Liver (tissue), 3 donors: ENCODE results near the gene A4GALT.

Experiments used
- EGR1 ChIP-seq, 2 donors: IDR thresholded peaks; 2 replicates each; pipeline ENCODE4 v1.6.1; 2016 to 2018; ENCODE audit warnings: antibody characterized with exemption in 2 of 2, low read depth in 2 of 2
- GABPA ChIP-seq, 2 donors: IDR thresholded peaks in 1 of 2; conservative IDR thresholded peaks in 1 of 2; 2 replicates each; pipeline ENCODE4 v1.6.1; 2016; ENCODE audit warnings: antibody characterized with exemption in 2 of 2, mild to moderate bottlenecking in 1 of 2, moderate library complexity in 1 of 2
- JUND ChIP-seq, 2 donors: IDR thresholded peaks; 2 replicates each; pipeline ENCODE4 v1.6.1; 2016; ENCODE audit warnings: antibody characterized with exemption in 2 of 2
- RAD21 ChIP-seq, 2 donors: IDR thresholded peaks; 2 replicates each; pipeline ENCODE4 v1.6.1; 2016; ENCODE audit warnings: antibody characterized with exemption in 2 of 2, mild to moderate bottlenecking in 2 of 2
- SP1 ChIP-seq: IDR thresholded peaks from 2 replicates; pipeline ENCODE4 v1.6.1; 2018; ENCODE audit warnings: antibody characterized with exemption, mild to moderate bottlenecking
- YY1 ChIP-seq: IDR thresholded peaks from 2 replicates; pipeline ENCODE4 v1.6.1; 2016; ENCODE audit warnings: antibody characterized with exemption, mild to moderate bottlenecking
- ZBTB33 ChIP-seq: IDR thresholded peaks from 2 replicates; pipeline ENCODE4 v1.6.1; 2016; ENCODE audit warnings: antibody characterized with exemption
- TF ChIP-seq, protein P1 (sequence below): IDR thresholded peaks from 2 replicates; pipeline ENCODE4 v1.6.1; 2016; ENCODE audit warnings: antibody characterized with exemption
- TF ChIP-seq, protein P2 (sequence below): fragments of 150-350 bp; IDR thresholded peaks from 2 replicates; pipeline ENCODE4 v1.5.1; 2017; ENCODE audit warnings: improper control_type of control experiment, low read depth, low read length; ENCODE audit not compliant: missing input control
- TF ChIP-seq, protein P3 (sequence below): IDR thresholded peaks from 2 replicates; pipeline ENCODE4 v1.6.1; 2016; ENCODE audit warnings: antibody characterized with exemption, mild to moderate bottlenecking
- donor health status: healthy.
- donor health status: healthy.

- TF ChIP-seq EGR1 (IDR thresholded peaks at IDR 0.05; ENCODE audit: low read depth in 2 of 2) (no peak), ZBTB33 (no peak), JUND (IDR thresholded peaks at IDR 0.05) (no peak), RAD21 (IDR thresholded peaks at IDR 0.05) (no peak), YY1 (no peak), SP1 (no peak), GABPA (IDR thresholded peaks at IDR 0.05 in 1 of 2, conservative IDR thresholded peaks at IDR 0.05 in 1 of 2) (no peak)
- TF ChIP-seq, protein P1, sequence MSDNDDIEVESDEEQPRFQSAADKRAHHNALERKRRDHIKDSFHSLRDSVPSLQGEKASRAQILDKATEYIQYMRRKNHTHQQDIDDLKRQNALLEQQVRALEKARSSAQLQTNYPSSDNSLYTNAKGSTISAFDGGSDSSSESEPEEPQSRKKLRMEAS = no peak
- TF ChIP-seq, protein P2, sequence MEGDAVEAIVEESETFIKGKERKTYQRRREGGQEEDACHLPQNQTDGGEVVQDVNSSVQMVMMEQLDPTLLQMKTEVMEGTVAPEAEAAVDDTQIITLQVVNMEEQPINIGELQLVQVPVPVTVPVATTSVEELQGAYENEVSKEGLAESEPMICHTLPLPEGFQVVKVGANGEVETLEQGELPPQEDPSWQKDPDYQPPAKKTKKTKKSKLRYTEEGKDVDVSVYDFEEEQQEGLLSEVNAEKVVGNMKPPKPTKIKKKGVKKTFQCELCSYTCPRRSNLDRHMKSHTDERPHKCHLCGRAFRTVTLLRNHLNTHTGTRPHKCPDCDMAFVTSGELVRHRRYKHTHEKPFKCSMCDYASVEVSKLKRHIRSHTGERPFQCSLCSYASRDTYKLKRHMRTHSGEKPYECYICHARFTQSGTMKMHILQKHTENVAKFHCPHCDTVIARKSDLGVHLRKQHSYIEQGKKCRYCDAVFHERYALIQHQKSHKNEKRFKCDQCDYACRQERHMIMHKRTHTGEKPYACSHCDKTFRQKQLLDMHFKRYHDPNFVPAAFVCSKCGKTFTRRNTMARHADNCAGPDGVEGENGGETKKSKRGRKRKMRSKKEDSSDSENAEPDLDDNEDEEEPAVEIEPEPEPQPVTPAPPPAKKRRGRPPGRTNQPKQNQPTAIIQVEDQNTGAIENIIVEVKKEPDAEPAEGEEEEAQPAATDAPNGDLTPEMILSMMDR = no peak
- TF ChIP-seq, protein P3, sequence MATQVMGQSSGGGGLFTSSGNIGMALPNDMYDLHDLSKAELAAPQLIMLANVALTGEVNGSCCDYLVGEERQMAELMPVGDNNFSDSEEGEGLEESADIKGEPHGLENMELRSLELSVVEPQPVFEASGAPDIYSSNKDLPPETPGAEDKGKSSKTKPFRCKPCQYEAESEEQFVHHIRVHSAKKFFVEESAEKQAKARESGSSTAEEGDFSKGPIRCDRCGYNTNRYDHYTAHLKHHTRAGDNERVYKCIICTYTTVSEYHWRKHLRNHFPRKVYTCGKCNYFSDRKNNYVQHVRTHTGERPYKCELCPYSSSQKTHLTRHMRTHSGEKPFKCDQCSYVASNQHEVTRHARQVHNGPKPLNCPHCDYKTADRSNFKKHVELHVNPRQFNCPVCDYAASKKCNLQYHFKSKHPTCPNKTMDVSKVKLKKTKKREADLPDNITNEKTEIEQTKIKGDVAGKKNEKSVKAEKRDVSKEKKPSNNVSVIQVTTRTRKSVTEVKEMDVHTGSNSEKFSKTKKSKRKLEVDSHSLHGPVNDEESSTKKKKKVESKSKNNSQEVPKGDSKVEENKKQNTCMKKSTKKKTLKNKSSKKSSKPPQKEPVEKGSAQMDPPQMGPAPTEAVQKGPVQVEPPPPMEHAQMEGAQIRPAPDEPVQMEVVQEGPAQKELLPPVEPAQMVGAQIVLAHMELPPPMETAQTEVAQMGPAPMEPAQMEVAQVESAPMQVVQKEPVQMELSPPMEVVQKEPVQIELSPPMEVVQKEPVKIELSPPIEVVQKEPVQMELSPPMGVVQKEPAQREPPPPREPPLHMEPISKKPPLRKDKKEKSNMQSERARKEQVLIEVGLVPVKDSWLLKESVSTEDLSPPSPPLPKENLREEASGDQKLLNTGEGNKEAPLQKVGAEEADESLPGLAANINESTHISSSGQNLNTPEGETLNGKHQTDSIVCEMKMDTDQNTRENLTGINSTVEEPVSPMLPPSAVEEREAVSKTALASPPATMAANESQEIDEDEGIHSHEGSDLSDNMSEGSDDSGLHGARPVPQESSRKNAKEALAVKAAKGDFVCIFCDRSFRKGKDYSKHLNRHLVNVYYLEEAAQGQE = no peak
Measured at GRCh38 chr22:42693763-42694683, 26.6 kb downstream of the A4GALT start.
